ENCODE results near the gene LRRC8C.

The LRRC8C gene

GRCh38 chr1:89711140-89711778 is 78.3 kb downstream of the LRRC8C start:
- in situ Hi-C loops (cut with MboI; ENCODE audit: low pct_unique_long_range_greater_than_20kb, low sequenced_read_pairs, unreplicated experiment): no loop called here
- TF ChIP-seq, protein P1, sequence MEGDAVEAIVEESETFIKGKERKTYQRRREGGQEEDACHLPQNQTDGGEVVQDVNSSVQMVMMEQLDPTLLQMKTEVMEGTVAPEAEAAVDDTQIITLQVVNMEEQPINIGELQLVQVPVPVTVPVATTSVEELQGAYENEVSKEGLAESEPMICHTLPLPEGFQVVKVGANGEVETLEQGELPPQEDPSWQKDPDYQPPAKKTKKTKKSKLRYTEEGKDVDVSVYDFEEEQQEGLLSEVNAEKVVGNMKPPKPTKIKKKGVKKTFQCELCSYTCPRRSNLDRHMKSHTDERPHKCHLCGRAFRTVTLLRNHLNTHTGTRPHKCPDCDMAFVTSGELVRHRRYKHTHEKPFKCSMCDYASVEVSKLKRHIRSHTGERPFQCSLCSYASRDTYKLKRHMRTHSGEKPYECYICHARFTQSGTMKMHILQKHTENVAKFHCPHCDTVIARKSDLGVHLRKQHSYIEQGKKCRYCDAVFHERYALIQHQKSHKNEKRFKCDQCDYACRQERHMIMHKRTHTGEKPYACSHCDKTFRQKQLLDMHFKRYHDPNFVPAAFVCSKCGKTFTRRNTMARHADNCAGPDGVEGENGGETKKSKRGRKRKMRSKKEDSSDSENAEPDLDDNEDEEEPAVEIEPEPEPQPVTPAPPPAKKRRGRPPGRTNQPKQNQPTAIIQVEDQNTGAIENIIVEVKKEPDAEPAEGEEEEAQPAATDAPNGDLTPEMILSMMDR (IDR thresholded peaks at IDR 0.05; ENCODE audit: extremely low read depth, insufficient read depth, missing control alignments): no peak
- no peak for DNase-seq (ENCODE audit: low spot score)

DNA sequence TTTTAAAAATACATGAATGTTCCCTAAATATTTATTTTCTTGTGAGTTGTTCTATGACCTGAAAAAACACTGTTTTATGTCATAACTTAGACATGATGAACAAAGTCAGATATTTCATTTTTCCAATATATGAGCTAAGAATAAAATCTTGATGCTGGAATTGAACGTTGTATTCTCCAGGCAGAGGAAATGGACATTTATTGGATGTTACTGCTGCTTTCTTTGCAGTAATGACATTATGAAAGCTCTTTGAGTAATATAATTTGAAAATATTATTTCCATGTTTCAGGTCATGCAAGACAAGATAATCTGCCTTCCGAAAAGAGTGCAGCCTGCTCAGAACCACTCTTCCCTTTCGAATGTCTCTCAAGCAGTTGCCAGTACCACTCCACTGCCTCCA is 79.5 kb downstream of the LRRC8C start:
- DNase-seq (ENCODE audit: low spot score): no peak
- TF ChIP-seq, protein P1 (IDR thresholded peaks at IDR 0.05; ENCODE audit: extremely low read depth, insufficient read depth, missing control alignments): no peak
- in situ Hi-C loops (cut with MboI; ENCODE audit: low pct_unique_long_range_greater_than_20kb, low sequenced_read_pairs, unreplicated experiment): no loop called here

DNA sequence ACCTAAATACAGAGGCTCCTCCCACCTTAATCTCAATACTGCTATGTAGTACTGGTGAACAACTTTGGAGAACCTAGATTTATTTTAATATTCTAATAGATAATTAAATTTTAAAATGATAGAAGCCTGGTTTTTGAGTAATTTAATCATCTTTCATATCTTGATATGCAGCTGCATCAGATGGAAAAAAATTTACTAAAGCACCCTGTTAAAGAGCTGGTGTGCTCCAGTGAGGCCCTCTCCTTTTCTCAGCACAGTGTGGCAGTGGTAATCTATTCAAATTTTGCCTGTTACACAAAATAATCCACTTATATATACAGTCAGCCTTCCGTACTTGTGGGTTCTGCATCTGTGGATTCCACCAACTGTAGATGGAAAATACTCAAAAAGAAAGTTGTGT is 82.8 kb downstream of the LRRC8C start:
- no peak for DNase-seq (ENCODE audit: low spot score)
- TF ChIP-seq, protein P1 (IDR thresholded peaks at IDR 0.05; ENCODE audit: extremely low read depth, insufficient read depth, missing control alignments): no peak
- in situ Hi-C loops (cut with MboI; ENCODE audit: low pct_unique_long_range_greater_than_20kb, low sequenced_read_pairs, unreplicated experiment): no loop called here

GRCh38 chr1:89719502-89720306 is 86.8 kb downstream of the LRRC8C start:
- peak; percentile 54 for DNase-seq (ENCODE audit: low spot score)
- TF ChIP-seq, protein P1 (IDR thresholded peaks at IDR 0.05; ENCODE audit: extremely low read depth, insufficient read depth, missing control alignments): no peak
- in situ Hi-C loops (cut with MboI; ENCODE audit: low pct_unique_long_range_greater_than_20kb, low sequenced_read_pairs, unreplicated experiment): no loop called here

DNA sequence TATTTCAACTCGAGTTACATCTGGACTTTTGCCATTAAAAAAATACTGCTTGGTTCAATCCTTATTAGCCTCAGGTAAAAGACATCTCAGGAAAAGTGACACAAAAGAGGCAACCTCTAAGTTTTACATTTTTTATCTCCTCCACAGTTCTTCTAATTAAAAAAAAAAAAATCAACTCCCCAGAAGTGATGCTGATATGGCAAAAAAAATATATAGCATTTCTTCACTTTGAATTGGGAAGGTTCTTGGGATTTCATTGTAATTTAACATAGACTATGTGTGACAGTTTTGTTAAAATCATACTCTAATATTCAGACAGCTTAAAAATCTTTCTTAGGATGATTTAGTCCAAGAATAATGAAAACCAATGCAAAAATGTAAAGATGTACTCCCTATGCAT is 87.9 kb downstream of the LRRC8C start:
- TF ChIP-seq, protein P1 (IDR thresholded peaks at IDR 0.05; ENCODE audit: extremely low read depth, insufficient read depth, missing control alignments): no peak
- no peak for DNase-seq (ENCODE audit: low spot score)
- in situ Hi-C loops (cut with MboI; ENCODE audit: low pct_unique_long_range_greater_than_20kb, low sequenced_read_pairs, unreplicated experiment): no loop called here

DNA sequence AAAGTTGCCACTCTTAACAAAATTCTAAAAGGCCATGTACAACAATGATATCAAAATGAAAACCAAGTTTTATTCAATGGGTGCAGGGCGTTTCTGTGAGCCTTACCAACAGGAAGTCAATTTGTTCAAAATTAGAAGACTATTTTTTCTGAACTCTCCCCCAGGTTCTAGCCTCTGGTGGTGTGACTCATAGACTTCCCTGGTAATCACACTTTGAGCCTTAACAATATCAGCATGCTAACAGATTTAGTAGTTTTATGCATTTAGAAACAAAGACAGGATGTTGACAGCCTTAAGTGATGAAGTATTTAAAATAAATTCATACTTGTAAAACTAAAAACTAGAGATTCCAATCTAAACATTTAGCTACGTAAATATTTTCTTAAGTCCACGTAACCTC is 88.4 kb downstream of the LRRC8C start:
- no peak for DNase-seq (ENCODE audit: low spot score)
- TF ChIP-seq, protein P1 (IDR thresholded peaks at IDR 0.05; ENCODE audit: extremely low read depth, insufficient read depth, missing control alignments): no peak
- in situ Hi-C loops (cut with MboI; ENCODE audit: low pct_unique_long_range_greater_than_20kb, low sequenced_read_pairs, unreplicated experiment): no loop called here
